IMR-90 (cell line): ENCODE results near the gene RNF212B. TPM values are rescaled to one million over a fixed set of nuclear protein-coding genes. Genes with fewer than 3 reads are reported as not detected.
"Not testable (repeated sequence)": the region's sequence is repeated elsewhere in the genome, so short reads cannot be mapped to it uniquely, and the experiment has no call there.

ENCODE experiments used
- ATAC-seq: fragments of 200-7000 bp; cut with Tn5 transposase; 2 replicates; pipeline ENCODE4 v1.9.1; 2020; ENCODE audit warnings: low read depth, mild to moderate bottlenecking, moderate library complexity
- BruUV-seq: library from RNA; stranded (reverse); fragments of 400-500 nt; replicated peaks from 2 replicates; lab custom pipeline; 2021; lab: Mats Ljungman, UMichigan
- CTCF ChIA-PET: fragments of 300-600 bp; formaldehyde crosslinking; extraction: SDS; loops from one replicate; lab custom pipeline; 2021; ENCODE audit warnings: antibody characterized with exemption; lab: Yijun Ruan, JAX
- POLR2A ChIA-PET: fragments of 300-600 bp; sonication (Branson Sonifier 250); formaldehyde crosslinking; loops from one replicate; lab custom pipeline; 2022; ENCODE audit warnings: antibody characterized with exemption; ENCODE audit not compliant: unreplicated experiment; lab: Charles Lee
- DNase-seq: peaks from one replicate; pipeline ENCODE4 v3.0.0; 2013
- H2AFZ ChIP-seq: replicated peaks from 2 replicates; pipeline ENCODE3; 2013; ENCODE audit warnings: low read length, mild to moderate bottlenecking; ENCODE audit not compliant: poor library complexity
- H2AK5ac ChIP-seq: 2 replicates; pipeline ENCODE4 v1.6.1; 2013; ENCODE audit warnings: low read depth, low read length, inconsistent platforms
- H2AK9ac ChIP-seq: replicated peaks from 2 replicates; pipeline ENCODE3; 2013; ENCODE audit warnings: mild to moderate bottlenecking, low read depth, low read length, moderate library complexity; ENCODE audit not compliant: poor library complexity
- H2BK120ac ChIP-seq: 2 replicates; pipeline ENCODE4 v1.6.1; 2013; ENCODE audit warnings: low read depth, low read length, inconsistent platforms
- H2BK15ac ChIP-seq: 3 replicates; pipeline ENCODE4 v1.6.1; 2013; ENCODE audit warnings: low read depth, low read length, inconsistent platforms
- H2BK20ac ChIP-seq: 2 replicates; pipeline ENCODE4 v1.6.1; 2013; ENCODE audit warnings: low read depth, mild to moderate bottlenecking, inconsistent platforms, low read length, moderate library complexity
- H2BK5ac ChIP-seq: 2 replicates; pipeline ENCODE4 v1.6.1; 2013; ENCODE audit warnings: mild to moderate bottlenecking, low read depth, low read length, inconsistent platforms; ENCODE audit not compliant: poor library complexity, severe bottlenecking
- H3K14ac ChIP-seq: replicated peaks from 2 replicates; pipeline ENCODE4 v1.6.1; 2013; ENCODE audit warnings: low read depth, low read length, inconsistent platforms
- H3K18ac ChIP-seq: 2 replicates; pipeline ENCODE4 v1.6.1; 2013; ENCODE audit warnings: low read depth, low read length, control low read depth
- H3K23ac ChIP-seq: 2 replicates; pipeline ENCODE4 v1.6.1; 2013; ENCODE audit warnings: low read depth, low read length, inconsistent platforms
- H3K27ac ChIP-seq: 2 replicates; pipeline ENCODE4 v1.5.1; 2013; ENCODE audit warnings: mild to moderate bottlenecking, control low read depth, low read length; ENCODE audit not compliant: insufficient read depth
- H3K27me3 ChIP-seq: 2 replicates; pipeline ENCODE4 v1.6.1; 2013; ENCODE audit warnings: low read length; ENCODE audit not compliant: control insufficient read depth, insufficient read depth
- H3K36me3 ChIP-seq: 2 replicates; pipeline ENCODE4 v1.6.1; 2013; ENCODE audit warnings: low read length, mixed read lengths; ENCODE audit not compliant: control insufficient read depth, insufficient read depth
- H3K4ac ChIP-seq: 2 replicates; pipeline ENCODE4 v1.6.1; 2013; ENCODE audit warnings: low read depth, low read length, inconsistent platforms
- H3K4me1 ChIP-seq: 2 replicates; pipeline ENCODE4 v1.6.1; 2013; ENCODE audit warnings: low read length, mixed read lengths; ENCODE audit not compliant: control insufficient read depth, insufficient read depth
- H3K4me2 ChIP-seq: 2 replicates; pipeline ENCODE4 v1.6.1; 2013; ENCODE audit warnings: low read depth, mild to moderate bottlenecking, control low read depth, low read length, moderate library complexity
- H3K4me3 ChIP-seq: 2 replicates; pipeline ENCODE4 v1.5.1; 2013; ENCODE audit warnings: low read depth, mild to moderate bottlenecking, control low read depth, low read length, moderate library complexity; ENCODE audit not compliant: insufficient read depth
- H3K56ac ChIP-seq: 2 replicates; pipeline ENCODE4 v1.6.1; 2013; ENCODE audit warnings: low read length, inconsistent platforms; ENCODE audit not compliant: insufficient read depth; ENCODE audit errors: extremely low read depth
- H3K79me1 ChIP-seq, 2 experiments: 2 replicates each; pipeline ENCODE4 v1.6.1; 2013; ENCODE audit warnings: low read length in 2 of 2, inconsistent platforms in 1 of 2, low read depth in 1 of 2
- H3K9ac ChIP-seq: 2 replicates; pipeline ENCODE4 v1.6.1; 2013; ENCODE audit warnings: low read depth, low read length, control low read depth
- H3K9me1 ChIP-seq: 2 replicates; pipeline ENCODE4 v1.6.1; 2013; ENCODE audit warnings: low read length, inconsistent platforms; ENCODE audit not compliant: insufficient read depth
- H3K9me3 ChIP-seq: 2 replicates; pipeline ENCODE4 v1.6.1; 2013; ENCODE audit warnings: low read length; ENCODE audit not compliant: control insufficient read depth, insufficient read depth
- H4K20me1 ChIP-seq: 2 replicates; pipeline ENCODE4 v1.6.1; 2013; ENCODE audit warnings: low read length, inconsistent platforms; ENCODE audit not compliant: insufficient read depth
- H4K5ac ChIP-seq: 2 replicates; pipeline ENCODE4 v1.6.1; 2013; ENCODE audit warnings: mild to moderate bottlenecking, low read depth, low read length, control low read depth
- H4K8ac ChIP-seq, 2 experiments: 2 replicates each; pipeline ENCODE4 v1.6.1; 2013; ENCODE audit warnings: low read depth in 2 of 2, low read length in 2 of 2, control low read depth in 1 of 2, inconsistent platforms in 1 of 2
- H4K91ac ChIP-seq: 2 replicates; pipeline ENCODE4 v1.6.1; 2013; ENCODE audit warnings: low read depth, low read length, inconsistent platforms; ENCODE audit not compliant: insufficient read depth
- CEBPB ChIP-seq: IDR thresholded peaks from 2 replicates; pipeline ENCODE4 v1.6.1; 2012; ENCODE audit warnings: low read depth, low read length, improper control_type of control experiment
- MAFK ChIP-seq: IDR thresholded peaks from 2 replicates; pipeline ENCODE4 v1.6.1; 2012; ENCODE audit warnings: low read depth, low read length, improper control_type of control experiment
- NFE2L2 ChIP-seq: fragments of 150-350 bp; IDR thresholded peaks from 2 replicates; pipeline ENCODE4 v1.6.1; 2016; ENCODE audit warnings: low read depth, mild to moderate bottlenecking, low read length
- RAD21 ChIP-seq: IDR thresholded peaks from 2 replicates; pipeline ENCODE4 v1.6.1; 2012; ENCODE audit warnings: low read length, improper control_type of control experiment
- RCOR1 ChIP-seq: IDR thresholded peaks from 2 replicates; pipeline ENCODE4 v1.6.1; 2012; ENCODE audit warnings: mild to moderate bottlenecking, low read length, improper control_type of control experiment; ENCODE audit not compliant: insufficient replicate concordance
- RFX5 ChIP-seq: IDR thresholded peaks from 2 replicates; pipeline ENCODE4 v1.8.0; 2012; ENCODE audit warnings: low read depth, mild to moderate bottlenecking, low read length, moderate library complexity
- WGBS, 2 experiments: methylation state at CpG; one replicate each; pipeline versions ENCODE4 v1.1.5 to v1.1.7; 2013; ENCODE audit warnings: missing lambda C conversion rate in 2 of 2; ENCODE audit not compliant: insufficient read length in 1 of 2; ENCODE audit errors: extremely low coverage in 2 of 2; 5-methylcytosine and 5-hydroxymethylcytosine counted together
- dilution Hi-C: fragments of 300-500 bp; cut with HindIII; formaldehyde crosslinking; loops from one replicate; pipeline ENCODE4 v1.14.3; 2018; ENCODE audit warnings: low sequenced_read_pairs; ENCODE audit not compliant: unreplicated experiment
- in situ Hi-C: fragments of 300-500 bp; cut with MboI; formaldehyde crosslinking; loops from 3 replicates; pipeline ENCODE4 v1.14.3; 2019; ENCODE audit warnings: low sequenced_read_pairs, inconsistent platforms, mixed read lengths
- intact Hi-C: fragments of 100-400 bp; cut with micrococcal nuclease; formaldehyde crosslinking; loops from 2 replicates; pipeline ENCODE4 v1.10.0; 2022
- polyA plus RNA-seq, 3 experiments: library from polyadenylated mRNA; depleted of rRNA; stranded (reverse); fragments of >200 nt; gene quantifications; 2 replicates each; pipeline ENCODE4 v1.2.3, GENCODE V29; 2012; ENCODE audit warnings: low replicate concordance in 1 of 3
- total RNA-seq: library from RNA; depleted of rRNA; stranded (reverse); fragments of >200 nt; gene quantifications from 2 replicates; pipeline ENCODE4 v1.2.3, GENCODE V29; 2012
- TF ChIP-seq, protein P1 (sequence below): fragments of 150-350 bp; IDR thresholded peaks from 2 replicates; pipeline ENCODE4 v1.6.1; 2016; ENCODE audit warnings: low read depth, mild to moderate bottlenecking, low read length, moderate library complexity, borderline replicate concordance

Gene RNF212B
- total and polyA plus RNA-seq, 2 of the 4 experiments (the other 2 are of a cell fraction): not detected

- Histone ChIP-seq H3K9me3 (no peaks in the 10 kb centered on the region), H4K5ac (no peak overlapping the region), H3K4me2 (no peak overlapping the region), H2BK20ac (no peak overlapping the region), H3K36me3 (no peaks in the 10 kb centered on the region), H2BK15ac (no peak overlapping the region), H3K4me3 (no peak overlapping the region), H4K20me1 (no peaks in the 10 kb centered on the region), H3K4me1 (no peaks in the 10 kb centered on the region), H4K91ac (no peak overlapping the region), H3K4ac (no peak overlapping the region), H3K23ac (no peak overlapping the region), H3K18ac (no peak overlapping the region), H2BK120ac (no peak overlapping the region), H2BK5ac (no peak overlapping the region), H3K79me1 (no peaks in the 10 kb centered on the region), H2AFZ (no peak overlapping the region), H3K9ac (no peak overlapping the region), H3K27me3 (no peaks in the 10 kb centered on the region; the same call in 1 of the 2 replicates), H3K27ac (no peak overlapping the region), H2AK9ac (no peak overlapping the region), H2AK5ac (no peak overlapping the region), H3K9me1 (no peaks in the 10 kb centered on the region), H4K8ac (no peak overlapping the region), H3K14ac (no peak overlapping the region), H3K56ac (no peak overlapping the region)
- ATAC-seq (no peak), DNase-seq (no peak)
- POLR2A ChIA-PET: interaction anchor here (0.6 kb wide), 1 partner anchor 29 kb away, joined by 6 read pairs; no protein-coding TSS in a partner anchor
- intact Hi-C loops (no loop called here), in situ Hi-C loops (no loop called here), dilution Hi-C loops (no loop called here)
- CTCF ChIA-PET: no interaction called here
- no CpG with 5 or more reads among the region's 1 CpG for WGBS, 2 experiments
- no TSS peak for BruUV-seq
- no peak for TF ChIP-seq RCOR1
- no peak for TF ChIP-seq MAFK
- TF ChIP-seq RFX5: no peak
- no peak for TF ChIP-seq NFE2L2
- TF ChIP-seq RAD21: no peak
- TF ChIP-seq, protein P1, sequence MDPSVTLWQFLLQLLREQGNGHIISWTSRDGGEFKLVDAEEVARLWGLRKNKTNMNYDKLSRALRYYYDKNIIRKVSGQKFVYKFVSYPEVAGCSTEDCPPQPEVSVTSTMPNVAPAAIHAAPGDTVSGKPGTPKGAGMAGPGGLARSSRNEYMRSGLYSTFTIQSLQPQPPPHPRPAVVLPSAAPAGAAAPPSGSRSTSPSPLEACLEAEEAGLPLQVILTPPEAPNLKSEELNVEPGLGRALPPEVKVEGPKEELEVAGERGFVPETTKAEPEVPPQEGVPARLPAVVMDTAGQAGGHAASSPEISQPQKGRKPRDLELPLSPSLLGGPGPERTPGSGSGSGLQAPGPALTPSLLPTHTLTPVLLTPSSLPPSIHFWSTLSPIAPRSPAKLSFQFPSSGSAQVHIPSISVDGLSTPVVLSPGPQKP: no peak
- no peak for TF ChIP-seq CEBPB
These were observed 8.9 kb upstream of the RNF212B start for GRCh38 chr14:23228812-23229211.

DNA sequence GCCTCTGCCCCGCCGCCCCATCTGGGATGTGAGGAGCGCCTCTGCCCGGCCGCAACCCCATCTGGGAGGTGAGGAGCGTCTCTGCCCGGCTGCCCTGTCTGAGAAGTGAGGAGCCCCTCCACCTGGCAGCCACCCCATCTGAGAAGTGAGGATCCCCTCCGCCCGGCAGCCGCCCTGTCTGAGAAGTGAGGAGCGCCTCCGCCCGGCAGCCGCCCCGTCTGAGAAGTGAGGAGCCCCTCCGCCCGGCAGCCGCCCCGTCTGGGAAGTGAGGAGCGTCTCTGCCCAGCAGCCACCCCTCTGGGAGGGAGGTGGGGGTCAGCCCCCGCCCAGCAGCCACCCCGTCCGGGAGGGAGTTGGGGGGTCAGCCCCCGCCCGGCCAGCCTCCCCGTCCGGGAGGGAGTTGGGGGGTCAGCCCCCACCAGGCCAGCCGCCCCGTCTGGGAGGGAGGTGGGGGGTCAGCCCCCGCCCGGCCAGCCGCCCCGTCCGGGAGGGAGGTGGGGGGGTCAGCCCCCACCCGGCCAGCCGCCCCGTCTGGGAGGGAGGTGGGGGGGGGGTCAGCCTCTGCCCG lies 5.4 kb upstream of the RNF212B start:
- H3K14ac ChIP-seq, H3K79me1 ChIP-seq, H4K91ac ChIP-seq, H2AK5ac ChIP-seq, H3K4me1 ChIP-seq, dilution Hi-C loops, H3K9ac ChIP-seq, H2AK9ac ChIP-seq, H3K27me3 ChIP-seq, H2AFZ ChIP-seq, H4K8ac ChIP-seq, CTCF ChIA-PET, H3K18ac ChIP-seq, BruUV-seq, H2BK15ac ChIP-seq, in situ Hi-C loops, H3K23ac ChIP-seq, H3K36me3 ChIP-seq, DNase-seq, H3K9me3 ChIP-seq, H2BK20ac ChIP-seq, H2BK5ac ChIP-seq, intact Hi-C loops, H2BK120ac ChIP-seq, H3K56ac ChIP-seq, H3K4me3 ChIP-seq, ATAC-seq, H3K4me2 ChIP-seq, H4K20me1 ChIP-seq, H3K27ac ChIP-seq, H3K4ac ChIP-seq, H3K9me1 ChIP-seq, POLR2A ChIA-PET, H4K5ac ChIP-seq: not testable (repeated sequence)
- WGBS, 2 experiments: no CpG with 5 or more reads among the region's 38 CpGs
